GM18508 (cell line): Measurements from ENCODE around the gene MTRR.

Source experiments
- ATAC-seq: cut with Tn5 transposase; IDR thresholded peaks from one replicate; pipeline ENCODE4 v1.9.1; 2021; ENCODE audit warnings: moderate number of reproducible peaks; ENCODE audit not compliant: insufficient read depth, unreplicated experiment

MTRR gene

GRCh38 chr5:7855611-7856010 lies 13.3 kb upstream of the MTRR start:
- no peak for ATAC-seq

GRCh38 chr5:7856855-7857254 lies 12.1 kb upstream of the MTRR start:
- ATAC-seq, result no peak

DNA sequence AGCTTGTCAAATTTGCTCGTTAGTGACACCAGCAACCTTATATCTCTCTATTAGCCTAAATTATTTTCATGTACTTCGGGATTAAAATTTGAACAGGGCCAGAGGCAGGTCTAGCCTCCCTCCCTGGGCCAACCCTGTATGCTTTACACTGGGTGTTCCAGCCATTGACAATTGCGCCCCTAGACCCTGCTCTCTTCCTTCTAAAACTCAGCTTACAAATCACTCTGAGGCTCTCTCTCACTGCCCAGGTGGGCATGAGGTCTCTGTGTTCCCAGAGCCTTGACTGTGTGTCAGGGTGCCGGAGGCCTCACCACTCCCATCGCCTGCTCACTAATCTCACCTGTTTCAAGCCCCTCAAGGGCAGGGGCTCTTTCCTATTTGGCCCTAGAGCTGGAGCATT lies 11.6 kb upstream of the MTRR start:
- ATAC-seq, result no peak

DNA sequence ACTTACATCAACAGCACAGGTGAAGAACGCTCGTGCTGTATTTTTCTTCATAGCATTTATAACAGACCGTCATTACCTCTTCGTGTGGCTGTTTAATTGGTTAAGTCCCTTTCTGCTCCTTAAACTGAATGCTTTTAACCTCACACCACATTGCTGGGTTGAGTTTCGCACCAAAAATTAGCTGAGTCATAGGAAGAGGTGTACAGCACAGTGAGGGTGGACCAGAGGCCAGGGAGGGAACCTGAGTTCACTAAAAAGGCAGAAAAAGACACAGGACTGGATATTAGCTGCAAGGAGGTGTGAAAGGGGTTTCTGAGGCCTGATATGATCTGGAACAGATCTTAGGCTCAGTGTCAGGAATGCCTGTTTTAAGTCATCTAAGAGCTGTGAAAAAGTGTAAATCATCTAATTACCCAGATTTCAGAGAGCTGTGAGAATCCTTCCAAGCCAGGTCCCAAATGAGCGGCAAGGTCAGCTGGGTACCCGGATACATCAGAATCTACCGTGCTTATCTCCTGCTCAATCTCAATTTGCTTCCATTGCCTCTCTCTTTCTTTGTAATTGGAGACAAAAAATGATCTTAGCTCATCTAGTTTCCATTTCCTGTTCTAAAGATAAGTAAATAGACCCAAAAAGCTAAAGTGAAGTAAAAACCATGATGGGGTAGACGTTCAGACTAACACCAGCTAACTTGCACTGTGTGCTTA lies 10.9 kb upstream of the MTRR start:
- ATAC-seq, result no peak

DNA sequence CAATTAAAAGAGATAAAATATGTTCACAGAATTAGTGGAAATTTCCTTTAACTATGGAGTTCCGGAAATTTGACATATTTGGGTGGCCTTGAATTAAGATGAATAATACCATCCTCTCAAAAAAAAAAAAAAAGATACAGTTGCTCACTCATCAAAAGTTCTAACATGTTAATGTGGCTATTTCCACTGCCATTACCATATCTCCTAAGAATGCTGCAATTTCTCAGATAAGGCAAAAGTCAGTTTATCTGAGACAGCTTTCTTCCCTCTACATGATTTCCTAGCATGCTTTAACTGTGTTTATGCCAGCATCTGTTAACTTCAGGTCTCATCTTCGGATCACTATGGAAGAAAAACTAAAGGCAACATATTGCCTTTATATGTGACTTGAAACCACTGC lies 2.8 kb upstream of the MTRR start:
- no peak for ATAC-seq

- ATAC-seq, result no peak
Measured at GRCh38 chr5:7867260-7867659, 1.7 kb upstream of the MTRR start.

GRCh38 chr5:7868427-7868772 lies 548 bp upstream of the MTRR start:
- ATAC-seq, result no peak

GRCh38 chr5:7869474-7870136 lies 657 bp downstream of the MTRR start:
- peak; percentile 25 for ATAC-seq

DNA sequence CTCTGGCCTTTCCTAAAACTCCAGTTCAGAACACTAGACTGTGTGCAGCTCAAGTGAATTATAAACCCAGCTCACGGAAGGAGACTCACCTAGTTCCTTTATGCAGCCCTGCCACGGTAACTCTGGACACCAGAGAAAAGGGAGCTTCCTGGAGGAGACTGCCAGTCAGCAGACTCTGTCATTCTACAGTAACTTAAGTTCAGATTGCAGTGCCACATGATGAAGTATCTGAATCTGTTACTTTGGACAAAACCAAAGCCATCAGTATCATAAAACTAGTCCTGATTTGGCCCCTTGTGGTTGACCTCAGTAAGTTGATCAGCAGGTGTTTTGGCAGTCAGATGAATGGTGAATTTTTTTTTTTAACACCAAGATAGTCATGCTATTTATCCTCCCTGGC lies 2.7 kb downstream of the MTRR start:
- ATAC-seq, result no peak

GRCh38 chr5:7872517-7873130 lies 3.7 kb downstream of the MTRR start:
- no peak for ATAC-seq

- ATAC-seq, result no peak
Measured at GRCh38 chr5:7873216-7873615, 4.3 kb downstream of the MTRR start.

DNA sequence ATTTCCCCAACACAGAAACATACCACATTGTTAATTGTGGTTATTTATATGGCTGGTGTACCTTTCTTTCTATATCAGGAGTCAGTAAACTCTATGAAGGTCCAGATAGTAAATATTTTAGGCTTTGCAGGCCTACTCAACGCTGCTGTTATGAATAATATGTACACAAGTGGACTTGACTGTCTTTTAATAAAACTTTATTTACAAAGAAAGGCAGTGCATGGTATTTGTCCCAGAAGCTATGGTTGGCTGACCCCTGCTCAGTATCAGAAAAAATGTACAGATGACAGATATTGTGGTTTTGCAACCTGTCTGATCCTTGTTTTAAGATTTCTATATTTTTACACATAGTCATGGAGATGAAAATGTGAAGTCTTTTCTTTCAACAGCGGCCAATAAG lies 5.7 kb downstream of the MTRR start:
- ATAC-seq, result no peak

DNA sequence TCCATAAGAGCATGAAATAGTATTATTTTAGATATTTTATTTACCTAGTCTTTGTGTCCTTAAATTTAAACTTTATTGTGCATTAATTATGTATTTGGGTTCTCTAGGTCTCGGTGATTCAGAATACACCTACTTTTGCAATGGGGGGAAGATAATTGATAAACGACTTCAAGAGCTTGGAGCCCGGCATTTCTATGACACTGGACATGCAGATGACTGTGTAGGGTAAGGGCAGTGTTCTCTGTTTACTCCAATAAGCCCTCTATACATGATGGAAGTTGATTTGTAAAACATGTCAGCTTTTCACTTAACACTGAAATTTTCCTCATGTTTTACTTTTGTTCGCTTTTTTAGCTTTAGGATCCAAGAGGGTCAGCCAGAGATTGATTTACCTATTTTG lies 6.2 kb downstream of the MTRR start:
- ATAC-seq, result no peak

- ATAC-seq, result peak; percentile 41
Measured at GRCh38 chr5:7876867-7877266, 7.9 kb downstream of the MTRR start.

DNA sequence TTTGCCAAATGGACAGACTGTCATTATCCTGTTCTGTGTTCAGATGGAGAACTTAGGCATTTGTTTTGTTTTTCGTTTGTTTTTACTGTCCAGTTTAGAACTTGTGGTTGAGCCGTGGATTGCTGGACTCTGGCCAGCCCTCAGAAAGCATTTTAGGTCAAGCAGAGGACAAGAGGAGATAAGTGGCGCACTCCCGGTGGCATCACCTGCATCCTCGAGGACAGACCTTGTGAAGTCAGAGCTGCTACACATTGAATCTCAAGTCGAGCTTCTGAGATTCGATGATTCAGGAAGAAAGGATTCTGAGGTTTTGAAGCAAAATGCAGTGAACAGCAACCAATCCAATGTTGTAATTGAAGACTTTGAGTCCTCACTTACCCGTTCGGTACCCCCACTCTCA lies 8.9 kb downstream of the MTRR start:
- ATAC-seq, result no peak

DNA sequence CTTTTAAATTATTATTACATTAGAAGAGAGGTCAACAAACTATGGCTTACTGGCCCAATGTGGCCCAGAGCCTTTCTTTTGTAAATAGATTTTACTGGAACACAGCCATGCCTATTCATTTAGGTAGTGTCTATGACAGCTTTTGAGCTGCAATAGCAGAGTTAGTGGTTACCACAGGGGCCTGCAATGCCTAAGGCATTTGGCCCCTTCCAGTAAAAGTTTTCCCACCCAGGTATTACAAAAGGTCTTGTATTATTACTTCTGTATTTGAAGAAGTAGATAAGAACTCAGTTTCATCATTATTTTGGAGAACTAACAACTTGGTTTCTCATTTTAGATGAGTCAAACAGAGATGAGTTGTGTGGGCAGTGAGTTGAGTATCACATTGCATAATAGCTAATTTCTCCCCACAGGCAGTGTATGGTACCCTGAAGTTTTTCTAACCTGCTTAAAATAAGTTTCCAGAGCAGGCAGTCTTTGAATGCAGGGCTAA lies 9.5 kb downstream of the MTRR start:
- ATAC-seq, result peak; percentile 98

GRCh38 chr5:7881091-7881490 lies 12.1 kb downstream of the MTRR start:
- no peak for ATAC-seq

GRCh38 chr5:7881816-7882215 lies 12.9 kb downstream of the MTRR start:
- ATAC-seq, result no peak

DNA sequence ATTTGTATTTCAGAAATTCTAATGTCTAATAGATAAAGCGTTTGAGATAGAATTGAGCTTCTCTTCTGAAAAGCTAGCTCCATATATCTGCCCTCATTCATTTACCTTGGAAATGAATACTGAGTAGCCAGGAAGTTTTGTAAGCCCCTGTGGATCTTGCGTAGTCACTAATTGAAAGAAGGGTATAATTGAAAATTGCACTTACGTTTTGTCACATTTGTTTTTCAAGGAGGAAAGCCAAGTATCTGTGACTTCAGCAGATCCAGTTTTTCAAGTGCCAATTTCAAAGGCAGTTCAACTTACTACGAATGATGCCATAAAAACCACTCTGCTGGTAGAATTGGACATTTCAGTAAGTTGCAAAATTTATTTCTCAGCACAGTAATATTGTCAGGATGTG lies 14.0 kb downstream of the MTRR start:
- ATAC-seq, result no peak

DNA sequence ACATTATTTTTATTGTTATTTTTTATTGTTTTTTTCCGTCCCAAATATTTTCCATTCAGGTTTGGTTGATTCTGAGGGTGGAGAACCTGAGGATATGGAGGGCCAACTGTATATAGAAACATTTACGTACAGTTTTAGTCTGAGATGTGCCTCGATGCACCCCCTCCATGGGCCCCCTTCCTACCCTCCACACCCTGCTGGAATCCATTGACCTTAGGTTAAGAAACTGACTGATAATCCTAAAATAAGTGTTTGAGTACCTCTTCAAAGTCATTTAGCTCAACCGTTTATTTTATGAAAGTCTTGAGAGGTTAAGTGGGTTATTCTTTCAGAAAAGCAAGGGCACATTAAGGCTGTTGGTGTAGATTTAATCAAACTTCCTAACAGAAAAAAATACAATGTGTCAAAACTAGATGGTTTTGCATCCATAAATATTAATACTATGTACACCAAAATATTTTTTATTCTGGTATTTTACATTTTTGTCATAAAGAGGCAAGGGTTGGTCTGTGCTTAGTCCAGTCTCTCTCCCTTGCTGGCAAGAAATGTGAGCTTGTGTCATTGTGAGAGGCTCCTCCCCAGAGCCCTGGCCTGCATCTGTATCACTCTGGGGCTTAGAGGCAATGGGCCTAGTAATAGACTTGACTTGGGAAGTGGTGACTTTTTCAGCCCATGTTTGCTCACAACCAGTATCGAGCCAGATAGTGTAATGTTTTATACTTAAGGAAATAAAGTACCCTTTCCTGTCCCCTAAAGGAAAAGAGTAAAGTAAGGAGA lies 15.7 kb downstream of the MTRR start:
- ATAC-seq, result no peak

DNA sequence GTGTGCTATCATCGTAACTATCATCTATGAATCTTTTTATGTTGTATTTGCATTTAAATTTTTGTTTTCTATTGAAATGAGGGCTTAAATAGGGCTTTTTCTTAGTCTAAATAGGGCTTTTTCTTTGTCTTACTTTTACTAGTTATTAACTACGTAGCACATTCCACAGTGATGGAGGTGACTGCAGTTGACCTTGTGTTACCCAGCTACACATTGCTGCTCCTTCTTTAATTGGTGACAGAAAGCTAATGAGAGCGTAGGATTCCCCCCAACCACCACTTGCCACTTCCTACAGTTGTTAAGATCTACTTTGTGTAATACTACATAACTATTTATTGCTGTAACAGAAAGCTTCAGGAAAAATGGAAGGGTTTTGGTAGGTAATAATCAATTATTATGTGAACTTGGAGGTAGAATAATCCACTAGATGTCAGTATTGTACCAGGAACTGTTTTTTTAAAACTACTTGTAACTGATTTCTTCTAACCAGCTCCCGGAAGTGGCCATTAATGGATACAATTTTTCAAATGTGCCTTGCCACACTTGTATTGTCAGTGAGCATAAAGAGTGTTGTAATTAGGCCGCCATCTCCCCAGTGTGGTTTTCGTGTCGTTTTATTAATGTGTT lies 18.0 kb downstream of the MTRR start:
- no peak for ATAC-seq
